ENCODE measurements around the gene FDX2. TPM values are rescaled to one million over a fixed set of nuclear protein-coding genes. Genes with fewer than 3 reads are reported as not detected.

The FDX2 gene
- total RNA-seq, 1 experiment from 2014 or later, result 25.5 TPM

- CTCF ChIA-PET, result interaction anchor here (0.7 to 1.9 kb wide), 3 partner anchors 9 to 64 kb away, joined by 3 to 6 read pairs (median 4); partner anchors contain the start of gene RAVER1
- intact Hi-C loops (cut with micrococcal nuclease; ENCODE audit: unreplicated experiment) (loop anchor here (5.0 kb wide), 1 partner anchor 116 kb away; no protein-coding TSS in a partner anchor), in situ Hi-C loops (cut with HindIII; ENCODE audit: low pct_unique_long_range_greater_than_20kb, low sequenced_read_pairs) (no loop called here)
- H3K4me3 ChIP-seq (ENCODE audit: low read depth in 2 of 2, low read length in 2 of 2), result peak overlapping the region; percentile 55 to 83
- peak overlapping the region; percentile 91 for H3K27ac ChIP-seq (ENCODE audit: low read length)
- H3K4me1 ChIP-seq (ENCODE audit: control insufficient read depth, insufficient read depth, low read length), result peaks cover 4% of the 10 kb centered on the region
- BruUV-seq (replicated peaks), result TSS peak; percentile 94
- POLR2A ChIA-PET, result interaction anchor here (0.6 to 2.1 kb wide), 6 partner anchors 15 to 411 kb away, joined by 3 to 11 read pairs (median 5); partner anchors contain the start of genes DNMT1, ICAM4, ICAM5 and RAVER1
- TF ChIP-seq POLR2AphosphoS5 (IDR thresholded peaks at IDR 0.05; ENCODE audit: low read depth, low read length) (no peak), REST (IDR thresholded peaks at IDR 0.05; ENCODE audit: insufficient read depth in 1 of 2, low read depth in 2 of 2, low read length in 1 of 2) (no peak), CTCF (IDR thresholded peaks at IDR 0.05) (no peak), TCF7L2 (IDR thresholded peaks at IDR 0.05; ENCODE audit: low read depth, low read length) (no peak), SIN3A (IDR thresholded peaks at IDR 0.05; ENCODE audit: borderline replicate concordance, insufficient read depth, low read depth, low read length) (no peak)
- H3K9me3 ChIP-seq (ENCODE audit: control insufficient read depth, insufficient read depth, low read depth, low read length), result no peaks in the 10 kb centered on the region
- no peaks in the 10 kb centered on the region for H3K27me3 ChIP-seq (ENCODE audit: control insufficient read depth, insufficient read depth, low read length)
- DNase-seq (ENCODE audit: low read depth, low spot score) (no peak), ATAC-seq (peak; percentile 40)
- no peaks in the 10 kb centered on the region; the same call in 1 of the 2 replicates for H3K36me3 ChIP-seq (ENCODE audit: control insufficient read depth, insufficient read depth, low read length)
These were observed 44.2 kb downstream of the FDX2 start for GRCh38 chr19:10271543-10272086.

GRCh38 chr19:10270616-10271394, 45.0 kb downstream of the FDX2 start, which contains the start of gene ICAM1:
TSS of gene ICAM1 (plus strand) at chr19:10271120. CDS start at chr19:10271160, 40 bp downstream.
- in situ Hi-C loops (cut with HindIII; ENCODE audit: low pct_unique_long_range_greater_than_20kb, low sequenced_read_pairs), result no loop called here
- BruUV-seq (replicated peaks), result no TSS peak
- H3K4me3 ChIP-seq (ENCODE audit: low read depth in 2 of 2, low read length in 2 of 2), result peak within 1 kb of the TSS; percentile 55 to 83
- ATAC-seq, result peak; percentile 81
- H3K9me3 ChIP-seq (ENCODE audit: control insufficient read depth, insufficient read depth, low read depth, low read length), result no peaks in the 10 kb centered on the region
- H3K4me1 ChIP-seq (ENCODE audit: control insufficient read depth, insufficient read depth, low read length), result peaks cover 4% of the 10 kb centered on the region
- CTCF ChIA-PET, result interaction anchor here (0.7 to 2.6 kb wide), 5 partner anchors 10 to 118 kb away, joined by 3 to 17 read pairs (median 4); partner anchors contain the start of gene RAVER1
- TF ChIP-seq TCF7L2 (IDR thresholded peaks at IDR 0.05; ENCODE audit: low read depth, low read length) (no peak), SIN3A (IDR thresholded peaks at IDR 0.05; ENCODE audit: borderline replicate concordance, insufficient read depth, low read depth, low read length) (0 out of 2 replicates have a peak, but pooled peaks have one; percentile 79), REST (IDR thresholded peaks at IDR 0.05; ENCODE audit: insufficient read depth in 1 of 2, low read depth in 2 of 2, low read length in 1 of 2) (no peak), CTCF (IDR thresholded peaks at IDR 0.05) (no peak), POLR2AphosphoS5 (IDR thresholded peaks at IDR 0.05; ENCODE audit: low read depth, low read length) (peak; percentile 89)
- POLR2A ChIA-PET, result interaction anchor here (0.5 to 2.1 kb wide), 8 partner anchors 16 to 432 kb away, joined by 3 to 11 read pairs (median 3); partner anchors contain the start of genes DNMT1, ICAM4, ICAM5 and RAVER1
- H3K36me3 ChIP-seq (ENCODE audit: control insufficient read depth, insufficient read depth, low read length), result no peaks in the 10 kb centered on the region; the same call in 1 of the 2 replicates
- no peak for DNase-seq (ENCODE audit: low read depth, low spot score)
- peak within 1 kb of the TSS; percentile 91 for H3K27ac ChIP-seq (ENCODE audit: low read length)
- no peaks in the 10 kb centered on the region for H3K27me3 ChIP-seq (ENCODE audit: control insufficient read depth, insufficient read depth, low read length)
- intact Hi-C loops (cut with micrococcal nuclease; ENCODE audit: unreplicated experiment), result loop anchor here (5.0 kb wide), 1 partner anchor 116 kb away; no protein-coding TSS in a partner anchor

Data from Panc1 (cell line).